HEK293T (cell line): Measurements from ENCODE around the gene TUT1.

Source experiments
- ARNT ChIP-seq: fragments of 450-650 bp; IDR thresholded peaks from 2 replicates; pipeline ENCODE4 v1.6.1; 2017; ENCODE audit warnings: mild to moderate bottlenecking
- BHLHE40 ChIP-seq: fragments of 450-650 bp; IDR thresholded peaks from 2 replicates; pipeline ENCODE4 v1.6.1; 2016; ENCODE audit warnings: mild to moderate bottlenecking, moderate library complexity, borderline replicate concordance
- ELF4 ChIP-seq: fragments of 450-650 bp; IDR thresholded peaks from 2 replicates; pipeline ENCODE4 v1.6.1; 2017; ENCODE audit warnings: antibody characterized with exemption
- FOXM1 ChIP-seq: fragments of 450-650 bp; IDR thresholded peaks from 2 replicates; pipeline ENCODE4 v1.6.1; 2017; ENCODE audit warnings: mild to moderate bottlenecking, borderline replicate concordance
- LEF1 ChIP-seq: fragments of 450-650 bp; IDR thresholded peaks from 2 replicates; pipeline ENCODE4 v1.6.1; 2017; ENCODE audit warnings: mild to moderate bottlenecking, borderline replicate concordance
- SP1 ChIP-seq: fragments of 450-650 bp; IDR thresholded peaks from 2 replicates; pipeline ENCODE4 v1.6.1; 2017
- SUZ12 ChIP-seq: fragments of 450-650 bp; IDR thresholded peaks from 2 replicates; pipeline ENCODE4 v1.6.1; 2016; ENCODE audit warnings: mild to moderate bottlenecking

GRCh38 chr11:62601122-62601371, 9.7 kb upstream of the TUT1 start:
- TF ChIP-seq FOXM1 (no peak), SP1 (no peak), SUZ12 (no peak), LEF1 (no peak), ELF4 (no peak), BHLHE40 (no peak), ARNT (no peak)
